ENCODE measurements around the gene DAGLA.

- TF ChIP-seq CTCF (IDR thresholded peaks at IDR 0.05) = no peak
- no peak for TF ChIP-seq POLR2A (IDR thresholded peaks at IDR 0.05)
These were observed 102.1 kb downstream of the DAGLA start for GRCh38 chr11:61782299-61782698.
